A673 (cell line): ENCODE results near the gene WDR36. TPM values are rescaled to one million over a fixed set of nuclear protein-coding genes. Genes with fewer than 3 reads are reported as not detected.

Experiments used
- BruUV-seq: library from RNA; stranded (reverse); fragments of 400-500 nt; replicated peaks from 2 replicates; lab custom pipeline; 2021; lab: Mats Ljungman, UMichigan
- CTCF ChIA-PET: fragments of 300-600 bp; sonication (Branson Sonifier 250); formaldehyde crosslinking; loops from one replicate; lab custom pipeline; 2022; ENCODE audit warnings: antibody characterized with exemption; lab: Charles Lee
- POLR2A ChIA-PET: fragments of 300-600 bp; sonication (Branson Sonifier 250); formaldehyde crosslinking; loops from one replicate; lab custom pipeline; 2022; ENCODE audit warnings: antibody characterized with exemption; ENCODE audit not compliant: low non-redundant PET; lab: Charles Lee
- DNase-seq: peaks from one replicate; pipeline ENCODE4 v3.0.0-alpha.2; 2015; ENCODE audit warnings: low spot score
- H3K27ac ChIP-seq: fragments of 200-600 bp; sonication (generic); 2 replicates; pipeline ENCODE4 v1.5.1; 2016; ENCODE audit warnings: mixed run types, low read depth, mild to moderate bottlenecking, mixed read lengths, antibody characterized with exemption, low read length; ENCODE audit not compliant: poor library complexity, severe bottlenecking
- H3K27me3 ChIP-seq: fragments of 200-600 bp; sonication (generic); replicated peaks from 2 replicates; pipeline ENCODE4 v1.6.1; 2017; ENCODE audit warnings: mixed run types, low read depth, mild to moderate bottlenecking, mixed read lengths, antibody characterized with exemption, low read length; ENCODE audit not compliant: insufficient read depth, poor library complexity
- H3K36me3 ChIP-seq: fragments of 200-600 bp; sonication (generic); 2 replicates; pipeline ENCODE4 v1.6.1; 2016; ENCODE audit warnings: mixed run types, mild to moderate bottlenecking, mixed read lengths, antibody characterized with exemption, low read length; ENCODE audit not compliant: insufficient read depth, poor library complexity, severe bottlenecking
- H3K4me1 ChIP-seq: fragments of 200-600 bp; sonication (generic); 2 replicates; pipeline ENCODE4 v1.6.1; 2017; ENCODE audit warnings: mixed run types, mild to moderate bottlenecking, mixed read lengths, antibody characterized with exemption, low read length; ENCODE audit not compliant: insufficient read depth, poor library complexity, severe bottlenecking
- H3K4me3 ChIP-seq: fragments of 200-600 bp; sonication (generic); 2 replicates; pipeline ENCODE4 v1.5.1; 2016; ENCODE audit warnings: low read depth, mixed run types, mild to moderate bottlenecking, mixed read lengths, low read length; ENCODE audit not compliant: poor library complexity, severe bottlenecking
- H3K9me3 ChIP-seq: fragments of 200-600 bp; sonication (generic); 2 replicates; pipeline ENCODE4 v1.6.1; 2016; ENCODE audit warnings: mixed run types, low read depth, mild to moderate bottlenecking, mixed read lengths, antibody characterized with exemption, low read length; ENCODE audit not compliant: poor library complexity, severe bottlenecking
- EZH2 ChIP-seq: fragments of 200-600 bp; sonication (generic); IDR thresholded peaks from 2 replicates; pipeline ENCODE4 v1.6.1; 2017; ENCODE audit warnings: borderline replicate concordance, low read depth, mild to moderate bottlenecking, mixed read lengths, antibody characterized with exemption, low read length; ENCODE audit not compliant: poor library complexity, severe bottlenecking
- intact Hi-C: fragments of 100-400 bp; cut with micrococcal nuclease; formaldehyde crosslinking; loops from one replicate; pipeline ENCODE4 v1.10.0; 2022; ENCODE audit not compliant: unreplicated experiment
- total RNA-seq: library from RNA; stranded (reverse); gene quantifications from 2 replicates; pipeline ENCODE4 v1.2.3, GENCODE V29; 2021
- TF ChIP-seq, protein P1 (sequence below): fragments of 300-800, 200-600 bp; sonication (generic); conservative IDR thresholded peaks from 2 replicates; pipeline ENCODE4 v1.5.1; 2017; ENCODE audit warnings: low read depth, mild to moderate bottlenecking, antibody characterized with exemption, low read length, moderate library complexity, mixed read lengths

Gene WDR36
- total RNA-seq, 1 experiment from 2014 or later: 33.0 TPM

DNA sequence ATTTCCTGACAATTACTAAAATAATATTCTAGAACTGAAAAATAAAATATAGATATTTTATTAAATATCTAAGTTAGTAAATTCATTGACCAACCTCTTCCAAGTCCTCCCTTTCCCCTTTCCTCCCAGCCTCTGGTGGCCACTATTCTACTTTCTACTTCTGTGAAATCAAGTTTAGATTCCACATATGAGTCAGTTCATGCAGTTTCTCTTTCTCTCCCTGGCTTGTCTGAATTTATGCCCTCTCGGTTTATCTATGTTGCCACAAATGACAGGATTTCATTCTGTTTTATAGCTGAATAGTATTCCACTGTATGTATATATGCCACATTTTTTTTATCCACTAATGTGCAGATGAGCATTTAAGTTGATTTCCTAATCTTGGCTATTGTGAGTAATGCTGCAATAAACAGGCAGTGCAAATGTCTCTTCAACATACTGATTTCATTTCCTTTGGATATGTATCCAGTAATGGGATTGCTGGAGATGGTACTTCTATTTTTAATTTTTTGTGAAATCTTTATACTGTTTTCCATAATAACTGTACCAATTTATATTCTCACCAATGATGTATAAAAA lies 52.3 kb downstream of the WDR36 start:
- H3K27me3 ChIP-seq: peaks cover 4% of the 10 kb centered on the region
- no peaks in the 10 kb centered on the region for H3K36me3 ChIP-seq
- H3K4me1 ChIP-seq: no peaks in the 10 kb centered on the region
- no peak for DNase-seq
- no peak overlapping the region for H3K4me3 ChIP-seq
- CTCF ChIA-PET: no interaction called here
- POLR2A ChIA-PET: no interaction called here
- BruUV-seq: no TSS peak
- no peaks in the 10 kb centered on the region for H3K9me3 ChIP-seq
- TF ChIP-seq, protein P1, sequence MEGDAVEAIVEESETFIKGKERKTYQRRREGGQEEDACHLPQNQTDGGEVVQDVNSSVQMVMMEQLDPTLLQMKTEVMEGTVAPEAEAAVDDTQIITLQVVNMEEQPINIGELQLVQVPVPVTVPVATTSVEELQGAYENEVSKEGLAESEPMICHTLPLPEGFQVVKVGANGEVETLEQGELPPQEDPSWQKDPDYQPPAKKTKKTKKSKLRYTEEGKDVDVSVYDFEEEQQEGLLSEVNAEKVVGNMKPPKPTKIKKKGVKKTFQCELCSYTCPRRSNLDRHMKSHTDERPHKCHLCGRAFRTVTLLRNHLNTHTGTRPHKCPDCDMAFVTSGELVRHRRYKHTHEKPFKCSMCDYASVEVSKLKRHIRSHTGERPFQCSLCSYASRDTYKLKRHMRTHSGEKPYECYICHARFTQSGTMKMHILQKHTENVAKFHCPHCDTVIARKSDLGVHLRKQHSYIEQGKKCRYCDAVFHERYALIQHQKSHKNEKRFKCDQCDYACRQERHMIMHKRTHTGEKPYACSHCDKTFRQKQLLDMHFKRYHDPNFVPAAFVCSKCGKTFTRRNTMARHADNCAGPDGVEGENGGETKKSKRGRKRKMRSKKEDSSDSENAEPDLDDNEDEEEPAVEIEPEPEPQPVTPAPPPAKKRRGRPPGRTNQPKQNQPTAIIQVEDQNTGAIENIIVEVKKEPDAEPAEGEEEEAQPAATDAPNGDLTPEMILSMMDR: no peak
- no peak for TF ChIP-seq EZH2
- H3K27ac ChIP-seq: no peak overlapping the region
- intact Hi-C loops: no loop called here

DNA sequence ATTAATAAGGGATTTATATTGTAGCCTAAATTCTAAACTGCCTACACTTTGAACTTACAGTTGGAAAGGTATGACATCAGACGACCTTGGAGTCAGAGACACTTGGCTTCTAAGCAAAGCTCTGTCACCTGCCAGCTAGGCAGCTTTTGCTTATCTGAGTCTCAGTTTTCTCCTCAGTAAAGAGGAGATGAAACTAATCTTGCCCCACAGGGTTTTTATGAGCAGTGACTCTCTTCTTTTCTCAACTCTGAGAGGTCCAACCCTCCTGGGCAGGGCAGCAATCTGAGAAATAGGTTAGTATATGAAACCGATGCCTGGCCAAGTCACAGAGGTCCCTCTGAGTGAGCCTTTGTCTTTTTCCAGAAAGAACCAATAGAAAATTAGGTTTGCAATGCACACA lies 53.9 kb downstream of the WDR36 start:
- no peak for DNase-seq
- no peaks in the 10 kb centered on the region for H3K4me1 ChIP-seq
- BruUV-seq: no TSS peak
- no peak overlapping the region for H3K27ac ChIP-seq
- H3K4me3 ChIP-seq: no peak overlapping the region
- H3K27me3 ChIP-seq: peaks cover 9% of the 10 kb centered on the region
- ChIA-PET CTCF (interaction anchor here (0.9 kb wide), 1 partner anchor 11 kb away, joined by 3 read pairs; no protein-coding TSS in a partner anchor), POLR2A (no interaction called here)
- TF ChIP-seq, protein P1: no peak
- TF ChIP-seq EZH2: no peak
- no peaks in the 10 kb centered on the region for H3K36me3 ChIP-seq
- H3K9me3 ChIP-seq: no peaks in the 10 kb centered on the region
- intact Hi-C loops: no loop called here

DNA sequence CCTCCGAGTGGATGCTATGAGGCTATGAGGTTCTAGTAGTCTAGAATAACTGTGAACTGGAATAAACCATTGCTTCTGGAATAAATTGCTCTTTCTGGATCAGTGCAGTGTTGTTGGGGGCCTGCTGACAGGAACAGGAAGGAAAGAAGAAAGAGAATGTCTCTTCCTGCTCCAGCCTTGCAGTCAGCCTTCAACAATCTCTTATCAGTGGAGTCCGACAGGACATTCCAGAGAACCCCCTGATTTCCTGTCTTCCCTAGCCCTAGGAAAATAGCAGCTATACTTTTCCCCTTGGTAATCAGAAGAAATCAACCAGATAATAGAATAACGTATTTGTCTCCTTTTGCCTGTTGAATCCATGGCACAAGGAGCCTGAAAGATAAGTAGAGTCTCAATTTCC lies 55.4 kb downstream of the WDR36 start:
- no peak overlapping the region for H3K4me3 ChIP-seq
- CTCF ChIA-PET: no interaction called here
- H3K4me1 ChIP-seq: no peaks in the 10 kb centered on the region
- intact Hi-C loops: no loop called here
- TF ChIP-seq EZH2: no peak
- POLR2A ChIA-PET: no interaction called here
- H3K27ac ChIP-seq: no peak overlapping the region
- no peaks in the 10 kb centered on the region for H3K36me3 ChIP-seq
- BruUV-seq: no TSS peak
- no peak for DNase-seq
- peaks cover 9% of the 10 kb centered on the region for H3K27me3 ChIP-seq
- H3K9me3 ChIP-seq: no peaks in the 10 kb centered on the region

DNA sequence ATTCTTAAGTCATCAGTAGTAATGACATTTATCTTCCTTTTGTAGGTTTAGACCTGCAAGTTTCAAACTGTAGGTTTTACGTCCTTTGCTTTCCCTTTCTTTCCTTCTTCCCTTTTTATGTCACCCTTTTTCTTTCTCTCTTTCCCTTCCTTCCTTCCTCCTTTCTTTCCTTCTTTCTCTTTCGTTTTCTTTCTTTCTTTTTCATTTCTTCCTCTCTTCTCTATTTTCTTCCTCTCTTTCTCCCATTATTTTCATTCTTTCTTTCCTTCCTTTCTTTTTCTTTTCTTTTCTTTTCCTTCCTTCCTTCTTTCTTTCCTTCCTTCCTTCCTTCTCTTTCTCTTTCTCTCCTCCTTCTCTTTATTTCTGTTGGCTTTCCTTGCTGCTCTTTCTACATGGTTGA lies 59.9 kb downstream of the WDR36 start:
- no peaks in the 10 kb centered on the region for H3K4me1 ChIP-seq
- BruUV-seq: no TSS peak
- CTCF ChIA-PET: no interaction called here
- POLR2A ChIA-PET: no interaction called here
- TF ChIP-seq EZH2: no peak
- TF ChIP-seq, protein P1: no peak
- H3K27me3 ChIP-seq: peaks cover 5% of the 10 kb centered on the region
- H3K9me3 ChIP-seq: no peaks in the 10 kb centered on the region
- intact Hi-C loops: loop anchor here (10.0 kb wide), 1 partner anchor 393 kb away; no protein-coding TSS in a partner anchor
- H3K27ac ChIP-seq: no peak overlapping the region
- DNase-seq: no peak
- no peaks in the 10 kb centered on the region for H3K36me3 ChIP-seq
- no peak overlapping the region for H3K4me3 ChIP-seq
